GM12878 (cell line): ENCODE results near the gene AKNA.

Source experiments
- EP300 ChIP-seq, 2 experiments: fragments of 150-350 bp in 1 of 2; IDR thresholded peaks; 2 replicates each; pipeline ENCODE4 v1.6.1; 2011 to 2012; ENCODE audit warnings: low read depth in 2 of 2, low read length in 2 of 2, borderline replicate concordance in 1 of 2, improper control_type of control experiment in 1 of 2, inconsistent platforms in 1 of 2; ENCODE audit not compliant: control insufficient read depth in 1 of 2
- HDAC2 ChIP-seq: fragments of 200-600 bp; sonication (generic); IDR thresholded peaks from 2 replicates; pipeline ENCODE4 v1.6.1; 2017
- RFX5 ChIP-seq: IDR thresholded peaks from 2 replicates; pipeline ENCODE4 v1.6.1; 2011; ENCODE audit warnings: low read depth, low read length, improper control_type of control experiment
- SIN3A ChIP-seq: IDR thresholded peaks from 2 replicates; pipeline ENCODE4 v1.6.1; 2012; ENCODE audit warnings: low read depth, low read length, improper control_type of control experiment
- SMAD1 ChIP-seq: fragments of 450-650 bp; IDR thresholded peaks from 2 replicates; pipeline ENCODE4 v1.6.1; 2018; ENCODE audit warnings: mild to moderate bottlenecking, low read depth; ENCODE audit not compliant: partially characterized antibody
- SMAD5 ChIP-seq: IDR thresholded peaks from 2 replicates; pipeline ENCODE4 v1.6.1; 2016; ENCODE audit warnings: antibody characterized with exemption, low read depth
- SP1 ChIP-seq: IDR thresholded peaks from one replicate; pipeline ENCODE4 v1.6.1; 2011; ENCODE audit warnings: low read depth, low read length
- TF ChIP-seq, protein P1 (sequence below), 3 experiments: IDR thresholded peaks in 2 of 3; conservative IDR thresholded peaks in 1 of 3; 2 replicates each; pipeline ENCODE4 v1.5.1; 2011; ENCODE audit warnings: low read depth in 3 of 3, low read length in 3 of 3, mild to moderate bottlenecking in 3 of 3, control low read depth in 2 of 3, moderate library complexity in 2 of 3, inconsistent platforms in 1 of 3, mixed read lengths in 1 of 3; ENCODE audit not compliant: control insufficient read depth in 2 of 3, insufficient read depth in 1 of 3; ENCODE audit errors: extremely low read depth in 1 of 3
- TF ChIP-seq, protein P2 (sequence below): fragments of 450-650 bp; IDR thresholded peaks from 2 replicates; pipeline ENCODE4 v1.6.1; 2017; ENCODE audit warnings: mild to moderate bottlenecking, moderate library complexity
- TF ChIP-seq, protein P3 (sequence below): IDR thresholded peaks from 2 replicates; pipeline ENCODE4 v1.6.1; 2012; ENCODE audit warnings: mild to moderate bottlenecking, low read depth, low read length
- TF ChIP-seq, protein P4 (sequence below): fragments of 450-650 bp; IDR thresholded peaks from 2 replicates; pipeline ENCODE4 v1.6.1; 2017; ENCODE audit warnings: mild to moderate bottlenecking, low read depth, inconsistent platforms; ENCODE audit not compliant: poor library complexity, severe bottlenecking
- TF ChIP-seq, protein P5 (sequence below): fragments of 450-650 bp; IDR thresholded peaks from 2 replicates; pipeline ENCODE4 v1.6.1; 2014; ENCODE audit warnings: mild to moderate bottlenecking

DNA sequence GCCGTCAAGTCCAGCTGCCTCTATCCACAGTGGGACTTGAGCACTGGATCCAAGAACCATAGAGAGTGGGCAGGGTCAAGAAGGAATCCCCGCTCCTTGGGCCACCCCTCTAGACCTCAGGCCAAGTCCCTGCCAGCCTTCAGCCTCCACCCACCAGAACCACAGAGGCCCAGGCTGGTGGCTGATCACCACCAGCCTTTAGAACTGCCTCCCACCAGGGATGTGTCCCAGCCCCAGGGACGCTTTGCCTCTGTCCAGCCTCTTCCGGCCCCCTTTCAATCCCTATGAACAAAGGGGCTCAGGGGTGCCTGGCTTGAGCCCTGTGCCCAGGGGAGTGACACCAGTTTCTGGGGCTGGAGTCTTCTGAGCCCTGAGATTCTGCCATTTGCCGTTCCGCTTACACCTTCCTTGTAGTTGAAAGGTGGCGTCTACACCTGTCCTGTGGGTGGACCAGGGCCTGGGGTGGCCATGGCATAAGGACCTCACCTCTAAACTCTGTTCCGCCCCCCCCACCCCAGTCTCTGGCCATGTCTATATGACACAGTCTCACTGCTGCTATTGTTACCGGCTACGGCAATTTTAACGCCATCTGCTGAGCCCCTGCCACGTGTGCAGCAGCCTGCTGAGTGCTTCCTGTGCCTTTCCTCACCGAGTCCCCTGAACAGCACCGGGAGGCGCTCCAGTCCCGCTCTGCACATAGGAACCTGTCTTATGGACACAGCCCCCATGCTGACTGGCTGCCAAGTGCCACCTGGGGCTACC, 100.6 kb downstream of the AKNA start:
- TF ChIP-seq, protein P1, sequence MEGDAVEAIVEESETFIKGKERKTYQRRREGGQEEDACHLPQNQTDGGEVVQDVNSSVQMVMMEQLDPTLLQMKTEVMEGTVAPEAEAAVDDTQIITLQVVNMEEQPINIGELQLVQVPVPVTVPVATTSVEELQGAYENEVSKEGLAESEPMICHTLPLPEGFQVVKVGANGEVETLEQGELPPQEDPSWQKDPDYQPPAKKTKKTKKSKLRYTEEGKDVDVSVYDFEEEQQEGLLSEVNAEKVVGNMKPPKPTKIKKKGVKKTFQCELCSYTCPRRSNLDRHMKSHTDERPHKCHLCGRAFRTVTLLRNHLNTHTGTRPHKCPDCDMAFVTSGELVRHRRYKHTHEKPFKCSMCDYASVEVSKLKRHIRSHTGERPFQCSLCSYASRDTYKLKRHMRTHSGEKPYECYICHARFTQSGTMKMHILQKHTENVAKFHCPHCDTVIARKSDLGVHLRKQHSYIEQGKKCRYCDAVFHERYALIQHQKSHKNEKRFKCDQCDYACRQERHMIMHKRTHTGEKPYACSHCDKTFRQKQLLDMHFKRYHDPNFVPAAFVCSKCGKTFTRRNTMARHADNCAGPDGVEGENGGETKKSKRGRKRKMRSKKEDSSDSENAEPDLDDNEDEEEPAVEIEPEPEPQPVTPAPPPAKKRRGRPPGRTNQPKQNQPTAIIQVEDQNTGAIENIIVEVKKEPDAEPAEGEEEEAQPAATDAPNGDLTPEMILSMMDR (IDR thresholded peaks at IDR 0.05 in 2 of 3, conservative IDR thresholded peaks at IDR 0.05 in 1 of 3; ENCODE audit: control insufficient read depth in 2 of 3, extremely low read depth in 1 of 3, insufficient read depth in 1 of 3, low read depth in 3 of 3, low read length in 3 of 3), result no peak
- TF ChIP-seq RFX5 (no peak), SMAD5 (no peak), EP300 (IDR thresholded peaks at IDR 0.05; ENCODE audit: borderline replicate concordance in 1 of 2, control insufficient read depth in 1 of 2, low read depth in 2 of 2, low read length in 2 of 2) (no peak), HDAC2 (no peak), SP1 (no peak), SMAD1 (no peak), SIN3A (no peak)
- TF ChIP-seq, protein P2, sequence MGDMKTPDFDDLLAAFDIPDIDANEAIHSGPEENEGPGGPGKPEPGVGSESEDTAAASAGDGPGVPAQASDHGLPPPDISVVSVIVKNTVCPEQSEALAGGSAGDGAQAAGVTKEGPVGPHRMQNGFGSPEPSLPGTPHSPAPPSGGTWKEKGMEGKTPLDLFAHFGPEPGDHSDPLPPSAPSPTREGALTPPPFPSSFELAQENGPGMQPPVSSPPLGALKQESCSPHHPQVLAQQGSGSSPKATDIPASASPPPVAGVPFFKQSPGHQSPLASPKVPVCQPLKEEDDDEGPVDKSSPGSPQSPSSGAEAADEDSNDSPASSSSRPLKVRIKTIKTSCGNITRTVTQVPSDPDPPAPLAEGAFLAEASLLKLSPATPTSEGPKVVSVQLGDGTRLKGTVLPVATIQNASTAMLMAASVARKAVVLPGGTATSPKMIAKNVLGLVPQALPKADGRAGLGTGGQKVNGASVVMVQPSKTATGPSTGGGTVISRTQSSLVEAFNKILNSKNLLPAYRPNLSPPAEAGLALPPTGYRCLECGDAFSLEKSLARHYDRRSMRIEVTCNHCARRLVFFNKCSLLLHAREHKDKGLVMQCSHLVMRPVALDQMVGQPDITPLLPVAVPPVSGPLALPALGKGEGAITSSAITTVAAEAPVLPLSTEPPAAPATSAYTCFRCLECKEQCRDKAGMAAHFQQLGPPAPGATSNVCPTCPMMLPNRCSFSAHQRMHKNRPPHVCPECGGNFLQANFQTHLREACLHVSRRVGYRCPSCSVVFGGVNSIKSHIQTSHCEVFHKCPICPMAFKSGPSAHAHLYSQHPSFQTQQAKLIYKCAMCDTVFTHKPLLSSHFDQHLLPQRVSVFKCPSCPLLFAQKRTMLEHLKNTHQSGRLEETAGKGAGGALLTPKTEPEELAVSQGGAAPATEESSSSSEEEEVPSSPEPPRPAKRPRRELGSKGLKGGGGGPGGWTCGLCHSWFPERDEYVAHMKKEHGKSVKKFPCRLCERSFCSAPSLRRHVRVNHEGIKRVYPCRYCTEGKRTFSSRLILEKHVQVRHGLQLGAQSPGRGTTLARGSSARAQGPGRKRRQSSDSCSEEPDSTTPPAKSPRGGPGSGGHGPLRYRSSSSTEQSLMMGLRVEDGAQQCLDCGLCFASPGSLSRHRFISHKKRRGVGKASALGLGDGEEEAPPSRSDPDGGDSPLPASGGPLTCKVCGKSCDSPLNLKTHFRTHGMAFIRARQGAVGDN, result no peak
- TF ChIP-seq, protein P3, sequence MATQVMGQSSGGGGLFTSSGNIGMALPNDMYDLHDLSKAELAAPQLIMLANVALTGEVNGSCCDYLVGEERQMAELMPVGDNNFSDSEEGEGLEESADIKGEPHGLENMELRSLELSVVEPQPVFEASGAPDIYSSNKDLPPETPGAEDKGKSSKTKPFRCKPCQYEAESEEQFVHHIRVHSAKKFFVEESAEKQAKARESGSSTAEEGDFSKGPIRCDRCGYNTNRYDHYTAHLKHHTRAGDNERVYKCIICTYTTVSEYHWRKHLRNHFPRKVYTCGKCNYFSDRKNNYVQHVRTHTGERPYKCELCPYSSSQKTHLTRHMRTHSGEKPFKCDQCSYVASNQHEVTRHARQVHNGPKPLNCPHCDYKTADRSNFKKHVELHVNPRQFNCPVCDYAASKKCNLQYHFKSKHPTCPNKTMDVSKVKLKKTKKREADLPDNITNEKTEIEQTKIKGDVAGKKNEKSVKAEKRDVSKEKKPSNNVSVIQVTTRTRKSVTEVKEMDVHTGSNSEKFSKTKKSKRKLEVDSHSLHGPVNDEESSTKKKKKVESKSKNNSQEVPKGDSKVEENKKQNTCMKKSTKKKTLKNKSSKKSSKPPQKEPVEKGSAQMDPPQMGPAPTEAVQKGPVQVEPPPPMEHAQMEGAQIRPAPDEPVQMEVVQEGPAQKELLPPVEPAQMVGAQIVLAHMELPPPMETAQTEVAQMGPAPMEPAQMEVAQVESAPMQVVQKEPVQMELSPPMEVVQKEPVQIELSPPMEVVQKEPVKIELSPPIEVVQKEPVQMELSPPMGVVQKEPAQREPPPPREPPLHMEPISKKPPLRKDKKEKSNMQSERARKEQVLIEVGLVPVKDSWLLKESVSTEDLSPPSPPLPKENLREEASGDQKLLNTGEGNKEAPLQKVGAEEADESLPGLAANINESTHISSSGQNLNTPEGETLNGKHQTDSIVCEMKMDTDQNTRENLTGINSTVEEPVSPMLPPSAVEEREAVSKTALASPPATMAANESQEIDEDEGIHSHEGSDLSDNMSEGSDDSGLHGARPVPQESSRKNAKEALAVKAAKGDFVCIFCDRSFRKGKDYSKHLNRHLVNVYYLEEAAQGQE, result no peak
- TF ChIP-seq, protein P4, sequence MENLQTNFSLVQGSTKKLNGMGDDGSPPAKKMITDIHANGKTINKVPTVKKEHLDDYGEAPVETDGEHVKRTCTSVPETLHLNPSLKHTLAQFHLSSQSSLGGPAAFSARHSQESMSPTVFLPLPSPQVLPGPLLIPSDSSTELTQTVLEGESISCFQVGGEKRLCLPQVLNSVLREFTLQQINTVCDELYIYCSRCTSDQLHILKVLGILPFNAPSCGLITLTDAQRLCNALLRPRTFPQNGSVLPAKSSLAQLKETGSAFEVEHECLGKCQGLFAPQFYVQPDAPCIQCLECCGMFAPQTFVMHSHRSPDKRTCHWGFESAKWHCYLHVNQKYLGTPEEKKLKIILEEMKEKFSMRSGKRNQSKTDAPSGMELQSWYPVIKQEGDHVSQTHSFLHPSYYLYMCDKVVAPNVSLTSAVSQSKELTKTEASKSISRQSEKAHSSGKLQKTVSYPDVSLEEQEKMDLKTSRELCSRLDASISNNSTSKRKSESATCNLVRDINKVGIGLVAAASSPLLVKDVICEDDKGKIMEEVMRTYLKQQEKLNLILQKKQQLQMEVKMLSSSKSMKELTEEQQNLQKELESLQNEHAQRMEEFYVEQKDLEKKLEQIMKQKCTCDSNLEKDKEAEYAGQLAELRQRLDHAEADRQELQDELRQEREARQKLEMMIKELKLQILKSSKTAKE, result no peak
- TF ChIP-seq, protein P5, sequence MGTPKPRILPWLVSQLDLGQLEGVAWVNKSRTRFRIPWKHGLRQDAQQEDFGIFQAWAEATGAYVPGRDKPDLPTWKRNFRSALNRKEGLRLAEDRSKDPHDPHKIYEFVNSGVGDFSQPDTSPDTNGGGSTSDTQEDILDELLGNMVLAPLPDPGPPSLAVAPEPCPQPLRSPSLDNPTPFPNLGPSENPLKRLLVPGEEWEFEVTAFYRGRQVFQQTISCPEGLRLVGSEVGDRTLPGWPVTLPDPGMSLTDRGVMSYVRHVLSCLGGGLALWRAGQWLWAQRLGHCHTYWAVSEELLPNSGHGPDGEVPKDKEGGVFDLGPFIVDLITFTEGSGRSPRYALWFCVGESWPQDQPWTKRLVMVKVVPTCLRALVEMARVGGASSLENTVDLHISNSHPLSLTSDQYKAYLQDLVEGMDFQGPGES, result no peak
